Prostate gland (tissue), 2 donors: ENCODE results near the gene NFKBIA. TPM values are rescaled to one million over a fixed set of nuclear protein-coding genes. Genes with fewer than 3 reads are reported as not detected.

Source experiments
- DNase-seq: peaks from one replicate; pipeline ENCODE4 v3.0.0-alpha.2; 2019; ENCODE audit warnings: low spot score
- H3K27ac ChIP-seq, 2 donors: fragments of 200-600 bp; sonication (generic); 2 replicates each; pipeline ENCODE4 v1.5.1; 2017 to 2019
- H3K27me3 ChIP-seq: fragments of 200-600 bp; sonication (generic); replicated peaks from 2 replicates; pipeline ENCODE4 v1.5.1; 2019; ENCODE audit not compliant: insufficient read depth
- H3K36me3 ChIP-seq, 2 donors: fragments of 200-600 bp; sonication (generic); 1 replicate in 1 of 2; 2 replicates in 1 of 2; pipeline versions ENCODE4 v1.5.1 to v1.8.1; 2017 to 2019
- H3K4me1 ChIP-seq: fragments of 200-600 bp; sonication (generic); replicated peaks from 2 replicates; pipeline ENCODE4 v1.5.1; 2019
- H3K4me3 ChIP-seq, 2 donors: fragments of 200-600 bp; sonication (generic); 2 replicates each; pipeline ENCODE4 v1.5.1; 2017 to 2019
- H3K9me3 ChIP-seq: fragments of 200-600 bp; sonication (generic); 2 replicates; pipeline ENCODE4 v1.5.1; 2017
- CTCF ChIP-seq, 4 experiments: fragments of 200-600 bp in 2 of 4; fragments of 450-650 bp in 2 of 4; sonication (generic) in 2 of 4; IDR thresholded peaks; 1 replicate in 3 of 4; 2 replicates in 1 of 4; pipeline ENCODE4 v1.5.1; 2016 to 2019; ENCODE audit warnings: antibody characterized with exemption in 4 of 4, mild to moderate bottlenecking in 2 of 4, moderate library complexity in 2 of 4
- POLR2A ChIP-seq: fragments of 450-650 bp; IDR thresholded peaks from one replicate; pipeline ENCODE4 v1.6.1; 2016; ENCODE audit warnings: antibody characterized with exemption, mild to moderate bottlenecking
- POLR2AphosphoS5 ChIP-seq: sonication (generic); formaldehyde crosslinking; IDR thresholded peaks from one replicate; pipeline ENCODE4 v1.6.1; 2017; ENCODE audit warnings: antibody characterized with exemption
- WGBS: methylation state at CpG from one replicate; pipeline ENCODE4 v1.1.5; 2018; 5-methylcytosine and 5-hydroxymethylcytosine counted together
- intact Hi-C: fragments of 100-400 bp; cut with DNase I; formaldehyde crosslinking; loops from one replicate; pipeline ENCODE4 v1.14.2; 2022
- total RNA-seq, 2 donors: library from RNA; depleted of rRNA; stranded (reverse); fragments of >200 nt; gene quantifications; one replicate each; pipeline ENCODE4 v1.1.0, GENCODE V29; 2016

The NFKBIA gene
- total RNA-seq, 2 donors from 2014 or later, result 294 to 415 TPM

DNA sequence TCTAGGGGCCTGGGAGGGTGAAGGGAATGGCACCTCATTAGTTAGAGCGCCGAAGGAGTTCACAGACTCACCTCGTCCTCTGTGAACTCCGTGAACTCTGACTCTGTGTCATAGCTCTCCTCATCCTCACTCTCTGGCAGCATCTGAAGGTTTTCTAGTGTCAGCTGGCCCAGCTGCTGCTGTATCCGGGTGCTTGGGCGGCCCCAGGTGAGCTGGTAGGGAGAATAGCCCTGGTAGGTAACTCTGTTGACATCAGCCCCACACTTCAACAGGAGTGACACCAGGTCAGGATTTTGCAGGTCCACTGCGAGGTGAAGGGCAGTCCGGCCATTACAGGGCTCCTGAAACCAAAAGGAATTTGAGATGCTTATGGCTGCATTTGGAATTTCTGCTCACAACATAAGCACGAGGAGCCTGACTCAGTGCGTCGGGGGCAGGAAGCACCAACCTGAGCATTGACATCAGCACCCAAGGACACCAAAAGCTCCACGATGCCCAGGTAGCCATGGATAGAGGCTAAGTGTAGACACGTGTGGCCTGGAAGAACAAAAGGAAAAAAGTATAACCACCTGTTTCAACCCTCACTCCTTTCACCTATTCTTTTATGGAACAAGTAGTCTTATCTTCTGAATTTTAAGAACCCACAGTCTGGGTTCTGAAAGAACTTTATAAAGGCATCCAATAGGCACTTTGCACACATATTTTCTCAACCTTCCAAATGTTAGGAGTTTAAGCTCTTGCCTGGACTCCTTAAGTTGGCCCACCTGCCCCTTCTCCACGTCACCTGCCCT lies 2.0 kb downstream of the NFKBIA start:
- Histone ChIP-seq H3K4me1 (peaks cover 6% of the 10 kb centered on the region), H3K4me3 (peak overlapping the region; percentile 97 to 99), H3K27me3 (no peaks in the 10 kb centered on the region), H3K9me3 (no peaks in the 10 kb centered on the region), H3K36me3 (peaks cover 22 to 29% of the 10 kb centered on the region in 2 donors), H3K27ac (peak overlapping the region; percentile 100)
- WGBS, result 13% methylated on average over 14 of the region's 14 CpGs
- TF ChIP-seq POLR2AphosphoS5, result peak; percentile 1
- no peak for TF ChIP-seq CTCF (IDR thresholded peaks at IDR 0.05)
- intact Hi-C loops, result loop anchor here (1.0 to 10.0 kb wide), 4 partner anchors 17 to 690 kb away; partner anchors contain the start of genes BAZ1A and CFL2
- DNase-seq, result no peak

DNA sequence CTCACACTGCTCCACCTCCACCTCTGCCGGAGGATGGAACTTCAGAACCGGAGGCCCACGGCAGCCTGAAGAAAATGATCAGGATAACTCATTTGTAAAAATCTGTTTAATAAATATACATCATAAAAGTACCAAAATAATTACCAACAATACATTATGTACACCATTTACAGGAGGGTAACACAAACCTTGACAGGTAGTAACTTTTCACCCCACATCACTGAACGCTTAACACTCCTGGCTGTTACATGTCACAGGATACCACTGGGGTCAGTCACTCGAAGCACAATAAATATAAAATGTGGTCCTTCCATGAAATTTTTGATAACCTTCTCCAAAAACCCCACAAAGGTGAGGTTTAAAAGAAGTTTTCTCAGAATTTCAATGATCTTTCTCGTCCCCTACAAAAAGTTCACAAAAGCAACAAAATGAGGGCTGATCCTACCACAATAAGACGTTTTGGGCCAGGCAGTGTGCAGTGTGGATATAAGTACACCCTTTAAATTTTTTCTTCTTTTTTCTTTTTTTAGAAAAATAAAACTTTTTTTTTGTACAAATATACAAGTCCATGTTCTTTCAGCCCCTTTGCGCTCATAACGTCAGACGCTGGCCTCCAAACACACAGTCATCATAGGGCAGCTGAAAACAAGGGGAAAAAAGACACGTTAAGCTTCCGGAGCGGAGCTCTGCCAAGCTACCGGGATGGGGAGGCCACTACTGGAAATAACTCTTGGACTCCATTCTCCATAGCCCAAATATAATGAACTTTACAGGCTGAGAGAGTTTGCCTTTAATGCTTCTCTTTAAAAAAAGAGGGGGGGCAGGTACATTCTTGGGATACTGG lies 2.9 kb downstream of the NFKBIA start:
- H3K4me1 ChIP-seq, result peaks cover 6% of the 10 kb centered on the region
- H3K36me3 ChIP-seq, result peaks cover 22 to 29% of the 10 kb centered on the region in 2 donors
- 17% methylated on average over 14 of the region's 14 CpGs for WGBS
- no peaks in the 10 kb centered on the region for H3K27me3 ChIP-seq
- H3K27ac ChIP-seq, result peak overlapping the region; percentile 100
- DNase-seq, result no peak
- intact Hi-C loops, result loop anchor here (2.0 to 10.0 kb wide), 3 partner anchors 61 to 689 kb away; partner anchors contain the start of genes BAZ1A and CFL2
- no peaks in the 10 kb centered on the region for H3K9me3 ChIP-seq
- TF ChIP-seq POLR2AphosphoS5 (peak; percentile 1), CTCF (IDR thresholded peaks at IDR 0.05) (peak in 1 of 4 experiments; percentile 7), POLR2A (no peak)
- peak overlapping the region; percentile 97 to 99 for H3K4me3 ChIP-seq

- Histone ChIP-seq H3K27me3 (no peaks in the 10 kb centered on the region), H3K36me3 (peaks cover 22 to 29% of the 10 kb centered on the region in 2 donors), H3K9me3 (no peaks in the 10 kb centered on the region), H3K27ac (peak overlapping the region; percentile 100), H3K4me1 (peaks cover 5% of the 10 kb centered on the region), H3K4me3 (peak overlapping the region; percentile 97 to 99)
- TF ChIP-seq CTCF (IDR thresholded peaks at IDR 0.05) (no peak), POLR2AphosphoS5 (peak; percentile 55), POLR2A (peak; percentile 24)
- intact Hi-C loops, result loop anchor here (5.0 to 10.0 kb wide), 2 partner anchors 526 to 689 kb away; partner anchors contain the start of genes BAZ1A and CFL2
- DNase-seq, result no peak
- WGBS, result 27% methylated on average over 10 of the region's 10 CpGs
Observed at GRCh38 chr14:35400648-35401421, 3.7 kb downstream of the NFKBIA start.

DNA sequence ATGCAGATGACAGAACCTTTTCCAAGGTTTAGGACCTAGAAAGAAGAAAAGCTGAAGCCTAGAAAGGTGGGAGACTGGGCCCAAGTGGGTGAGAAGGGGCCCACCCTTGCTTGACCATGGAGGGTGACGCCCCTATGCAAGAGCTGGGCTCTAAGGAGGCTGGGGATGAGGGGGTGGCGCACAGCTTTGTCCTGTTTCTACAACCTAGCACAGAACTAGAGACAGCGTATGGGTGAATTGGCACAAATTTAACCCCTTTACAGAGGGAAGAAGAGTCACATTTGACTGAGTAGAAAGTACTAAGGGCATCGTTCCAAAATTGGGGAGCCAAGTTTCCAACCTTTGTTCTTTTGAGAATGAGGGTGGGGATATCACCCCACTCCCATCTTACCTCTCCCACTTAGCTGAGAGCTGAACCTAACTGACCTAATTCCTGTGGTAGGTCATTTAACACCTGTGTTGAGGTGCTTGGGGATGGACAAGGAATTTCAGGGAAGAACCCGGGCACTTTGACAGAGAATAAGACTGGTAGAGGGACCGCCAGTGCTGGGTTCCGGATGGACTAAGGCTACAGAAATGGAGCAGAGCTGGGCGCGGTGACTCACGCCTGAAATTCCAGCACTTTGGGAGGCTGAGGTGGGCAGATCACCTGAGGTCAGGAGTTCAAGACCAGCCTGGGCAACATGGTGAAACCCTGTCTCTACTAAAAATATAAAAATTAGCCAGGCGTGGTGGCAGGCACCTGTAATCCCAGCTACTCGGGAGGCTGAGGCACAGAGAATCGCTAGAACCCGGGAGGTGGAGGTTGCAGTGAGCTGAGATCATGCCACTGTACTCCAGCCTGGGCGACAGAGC lies 5.2 kb downstream of the NFKBIA start:
- H3K36me3 ChIP-seq, result peaks cover 22 to 29% of the 10 kb centered on the region in 2 donors
- 89% methylated on average over 15 of the region's 15 CpGs for WGBS
- peaks cover 2% of the 10 kb centered on the region for H3K4me1 ChIP-seq
- no peak overlapping the region for H3K4me3 ChIP-seq
- DNase-seq, result no peak
- H3K27ac ChIP-seq, result peak overlapping the region; percentile 100
- TF ChIP-seq CTCF (IDR thresholded peaks at IDR 0.05), result no peak
- no peak for TF ChIP-seq POLR2AphosphoS5
- no peak for TF ChIP-seq POLR2A
- intact Hi-C loops, result no loop called here
- no peaks in the 10 kb centered on the region for H3K27me3 ChIP-seq
- no peaks in the 10 kb centered on the region for H3K9me3 ChIP-seq
